ENCODE data around the gene ZDHHC9.

ZDHHC9 gene

GRCh38 chrX:129786210-129786651, 57.5 kb downstream of the ZDHHC9 start:
- DNase-seq (ENCODE audit: low read depth), result no peak

DNA sequence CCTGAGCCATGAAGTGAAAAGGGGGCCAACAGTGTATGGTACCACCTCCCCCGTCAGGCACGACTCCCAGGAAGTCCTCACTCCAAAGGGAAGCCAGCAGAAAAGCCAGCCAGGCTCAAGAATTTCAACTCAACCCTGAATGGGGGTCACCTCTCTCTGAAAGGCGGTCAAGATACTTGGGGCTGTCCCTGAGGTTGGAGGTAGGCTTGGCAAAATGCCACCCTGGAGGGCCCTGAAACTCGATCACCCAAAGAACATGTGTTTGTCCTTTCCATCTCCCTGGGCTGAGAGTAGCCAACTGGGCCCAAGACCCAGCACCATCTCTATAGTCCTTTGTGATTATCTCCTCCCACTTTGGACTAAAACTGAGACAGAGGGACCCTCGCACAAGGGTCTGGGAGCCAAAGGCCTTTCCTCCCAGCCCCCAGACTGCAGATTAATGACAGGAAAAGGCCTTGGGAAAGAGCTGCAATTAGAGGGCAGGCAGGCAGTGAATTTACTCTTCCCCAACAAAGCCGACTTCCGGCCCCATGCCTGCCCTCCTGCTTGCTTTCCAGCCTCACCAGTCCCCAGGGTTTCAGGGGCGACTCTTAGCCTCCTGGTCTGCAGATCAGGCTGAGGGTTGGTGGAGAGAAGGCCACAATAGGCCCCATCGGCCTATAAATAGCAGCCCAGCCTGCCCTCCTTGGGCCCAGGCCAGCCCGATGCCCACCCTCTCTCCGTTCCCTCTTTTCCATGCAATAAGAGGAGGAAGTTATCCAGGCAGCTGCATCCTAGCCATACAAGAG, 58.3 kb downstream of the ZDHHC9 start:
- no peak for DNase-seq (ENCODE audit: low read depth)

DNA sequence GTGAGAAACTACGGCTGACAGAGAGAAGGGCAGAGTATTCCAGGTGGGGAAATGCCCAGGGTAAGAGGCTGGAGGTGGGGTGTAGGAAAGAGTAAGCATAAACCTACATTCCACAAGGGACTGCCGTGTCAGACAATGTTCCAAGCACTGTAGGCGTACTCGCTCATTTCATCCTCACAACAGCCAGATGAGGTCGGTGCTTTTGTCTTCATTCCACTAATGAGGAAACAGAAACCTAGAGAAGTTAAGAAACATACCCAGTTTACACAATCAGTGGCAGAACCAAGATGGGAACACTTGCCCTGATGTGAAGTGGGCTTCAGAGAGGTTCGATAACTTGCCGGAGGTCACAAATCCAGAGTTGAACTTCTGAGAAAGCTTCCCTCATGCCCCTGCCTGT, 59.3 kb downstream of the ZDHHC9 start:
- DNase-seq (ENCODE audit: low read depth), result no peak

DNA sequence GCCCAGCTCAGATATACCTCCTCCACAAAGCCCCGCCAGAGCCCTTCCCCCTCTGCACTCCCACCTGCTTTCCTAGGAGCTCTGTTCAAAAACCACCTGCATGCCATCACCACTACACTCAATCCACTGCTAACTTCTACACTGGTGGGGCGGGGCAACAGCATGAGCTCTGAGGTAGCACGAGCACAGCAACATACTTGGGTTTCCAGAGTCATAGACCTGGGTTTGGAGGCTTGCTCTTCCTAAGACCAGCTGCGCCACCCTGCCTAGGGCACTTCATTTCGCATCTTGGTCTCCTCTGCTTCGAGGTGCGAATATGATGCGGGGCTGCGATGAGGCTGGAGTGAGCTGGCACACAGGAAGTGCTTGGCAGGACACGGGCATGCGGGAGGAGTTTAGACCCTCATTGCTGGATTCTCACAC, 60.4 kb downstream of the ZDHHC9 start:
- no peak for DNase-seq (ENCODE audit: low read depth)

- no peak for DNase-seq (ENCODE audit: low read depth)
These were observed 61.0 kb downstream of the ZDHHC9 start for GRCh38 chrX:129782706-129783105.

GRCh38 chrX:129781680-129782495, 61.8 kb downstream of the ZDHHC9 start:
- DNase-seq (ENCODE audit: low read depth), result no peak

DNA sequence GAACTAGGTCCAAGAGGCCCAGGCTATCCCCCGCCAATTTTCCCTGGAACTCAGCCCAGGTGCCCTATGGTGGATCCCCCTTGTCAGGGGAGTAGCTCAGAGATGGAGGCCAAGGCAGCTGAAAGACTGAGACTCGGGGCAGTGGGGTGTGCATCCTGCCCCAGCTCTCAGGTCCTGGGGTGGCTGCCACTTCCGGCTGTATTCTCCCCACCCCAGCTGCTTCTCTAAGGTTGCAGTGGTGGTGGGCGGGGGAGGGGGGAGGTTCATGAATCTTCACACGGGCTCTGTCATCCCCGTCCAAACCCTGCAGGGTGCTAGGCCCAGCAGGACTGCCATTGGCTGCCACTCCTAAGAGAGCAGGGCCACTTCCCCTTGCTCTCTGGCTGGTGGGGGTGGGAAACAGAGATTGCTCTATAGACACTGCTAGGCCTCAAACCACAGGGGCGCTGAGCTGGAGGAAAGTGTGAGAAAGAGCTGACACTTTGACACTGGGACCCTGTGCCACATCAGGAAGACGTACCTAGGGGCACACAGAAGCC, 62.5 kb downstream of the ZDHHC9 start:
- DNase-seq (ENCODE audit: low read depth), result peak; percentile 70

- no peak for DNase-seq (ENCODE audit: low read depth)
These were observed 63.1 kb downstream of the ZDHHC9 start for GRCh38 chrX:129780441-129781105.

DNA sequence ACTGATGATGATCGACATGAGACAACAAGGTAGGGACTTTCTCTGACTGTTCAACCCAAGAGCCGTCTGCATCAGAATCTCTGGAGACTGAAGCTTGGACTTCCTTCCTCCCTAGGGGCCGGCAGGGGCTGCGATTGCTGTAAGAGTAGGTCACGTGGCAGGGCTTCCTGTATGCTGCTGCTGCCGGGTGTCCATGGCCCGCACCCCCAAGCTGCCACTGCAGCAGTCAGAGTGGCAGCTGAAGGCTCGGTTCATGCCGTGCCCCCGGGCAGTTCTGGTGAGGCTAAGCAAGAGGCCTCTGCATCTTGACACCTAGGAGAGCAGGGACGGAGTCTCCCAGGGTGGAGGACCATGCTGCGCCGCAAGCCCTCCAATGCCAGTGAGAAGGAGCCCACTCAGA, 63.9 kb downstream of the ZDHHC9 start, which contains the start of gene SASH3:
TSS of gene SASH3 (plus strand) at position 203 of the 400 bp plus-strand sequence. CDS start at position 352, 149 bp downstream.
- DNase-seq (ENCODE audit: low read depth), result no peak

- DNase-seq (ENCODE audit: low read depth), result no peak
These were observed 64.5 kb downstream of the ZDHHC9 start for GRCh38 chrX:129779086-129779672.

GRCh38 chrX:129777218-129778030, 66.3 kb downstream of the ZDHHC9 start:
- DNase-seq (ENCODE audit: low read depth), result peak; percentile 57

DNA sequence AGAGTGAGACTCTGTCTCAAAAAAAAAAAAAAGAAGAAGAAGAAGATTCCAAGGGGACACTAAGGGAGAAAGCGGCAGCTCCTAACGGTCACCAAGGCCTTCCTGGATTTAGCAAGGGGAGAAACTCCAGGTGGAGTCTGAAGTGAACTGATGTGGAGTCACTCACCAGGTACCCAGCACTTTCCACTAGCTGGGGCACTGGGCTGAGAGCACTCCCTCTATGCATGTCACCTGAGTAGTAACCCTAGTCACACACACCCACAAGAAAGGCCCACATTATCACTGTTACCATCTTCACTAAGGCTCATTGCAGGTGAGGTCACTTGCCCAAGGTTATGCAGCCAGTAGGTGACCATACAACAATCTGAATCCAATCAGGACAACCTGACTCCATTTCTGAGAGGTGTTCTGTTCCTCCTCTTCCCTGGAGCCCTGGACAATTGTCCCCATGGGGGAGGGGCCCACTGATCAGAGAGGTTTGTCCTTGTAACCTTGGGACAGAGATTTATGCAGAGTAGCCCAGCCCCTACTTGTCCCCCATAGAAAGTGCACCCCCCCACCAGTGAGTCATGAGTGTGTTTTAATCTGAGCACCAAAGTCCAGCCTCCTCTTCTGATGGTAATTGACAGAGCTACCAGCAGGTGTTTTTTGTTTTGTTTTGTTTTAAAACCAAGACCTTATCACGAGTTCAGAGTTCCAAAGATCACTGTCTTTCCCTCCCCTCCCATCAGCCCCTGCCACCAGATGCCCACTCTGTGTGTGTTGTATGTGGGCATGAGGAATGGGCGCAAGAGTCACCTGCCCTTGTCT, 69.8 kb downstream of the ZDHHC9 start:
- no peak for DNase-seq (ENCODE audit: low read depth)

- DNase-seq (ENCODE audit: low read depth), result no peak
These were observed 70.8 kb downstream of the ZDHHC9 start for GRCh38 chrX:129772796-129773431.

- no peak for DNase-seq (ENCODE audit: low read depth)
These were observed 72.3 kb downstream of the ZDHHC9 start for GRCh38 chrX:129771266-129771995.

- peak; percentile 49 for DNase-seq (ENCODE audit: low read depth)
These were observed 74.1 kb downstream of the ZDHHC9 start for GRCh38 chrX:129769467-129770154.

- DNase-seq (ENCODE audit: low read depth), result no peak
These were observed 74.9 kb downstream of the ZDHHC9 start for GRCh38 chrX:129768586-129769466.

- no peak for DNase-seq (ENCODE audit: low read depth)
These were observed 75.5 kb downstream of the ZDHHC9 start for GRCh38 chrX:129768186-129768585.

Measured in stimulated activated CD8-positive, alpha-beta memory T cell treated with anti-CD3 and anti-CD28 coated beads, Interleukin-12 subunit alpha, Interleukin-12 subunit beta, amount 100 ng/mL, for 4 hours (primary cell).